GM21619 (cell line): Measurements from ENCODE around the gene SLFN14.
"Not testable (repeated sequence)": the region's sequence is repeated elsewhere in the genome, so short reads cannot be mapped to it uniquely, and the experiment has no call there.

Experiments used
- ATAC-seq: cut with Tn5 transposase; IDR thresholded peaks from one replicate; pipeline ENCODE4 v1.9.1; 2021; ENCODE audit not compliant: unreplicated experiment

SLFN14 gene

GRCh38 chr17:35559495-35560210, 966 bp downstream of the SLFN14 start:
- no peak for ATAC-seq

DNA sequence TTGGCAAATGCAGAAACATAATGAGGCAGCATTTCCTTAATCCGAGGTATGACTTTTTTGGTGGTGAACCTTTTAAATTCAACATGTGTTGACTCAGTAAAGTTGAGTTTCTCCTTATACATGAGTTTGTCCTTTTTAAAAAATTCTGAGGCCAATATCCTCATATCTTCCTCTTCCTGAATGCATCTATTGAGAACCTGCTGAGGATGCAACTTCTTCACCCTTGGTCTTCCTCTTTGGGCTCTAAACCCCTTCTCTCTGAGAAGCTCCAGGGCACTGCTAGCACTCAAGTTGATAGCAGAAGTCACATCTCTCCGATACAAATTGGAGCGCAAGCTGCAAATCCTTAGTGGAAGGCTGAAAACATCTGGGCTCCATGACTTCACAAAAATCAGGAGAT, 3.3 kb downstream of the SLFN14 start:
- no peak for ATAC-seq

DNA sequence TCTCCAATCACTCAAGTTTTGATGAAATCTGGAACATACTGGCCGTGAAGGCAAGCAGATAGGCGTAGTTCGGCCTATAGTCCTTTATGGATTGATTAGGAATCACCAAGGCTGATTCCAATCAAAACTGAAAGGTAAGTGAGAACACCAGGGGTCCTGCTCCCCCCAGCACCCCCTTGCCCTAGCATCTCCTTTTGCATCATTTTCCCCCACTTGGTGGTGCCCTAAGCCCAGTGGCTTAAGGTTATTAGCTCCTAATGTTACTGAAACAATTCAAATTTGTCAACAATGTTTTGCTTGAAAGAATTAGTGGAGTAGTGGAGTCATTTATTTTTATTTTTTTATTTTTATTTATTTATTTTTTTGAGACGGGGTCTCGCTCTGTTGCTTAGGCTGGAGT, 4.9 kb downstream of the SLFN14 start:
- no peak for ATAC-seq

DNA sequence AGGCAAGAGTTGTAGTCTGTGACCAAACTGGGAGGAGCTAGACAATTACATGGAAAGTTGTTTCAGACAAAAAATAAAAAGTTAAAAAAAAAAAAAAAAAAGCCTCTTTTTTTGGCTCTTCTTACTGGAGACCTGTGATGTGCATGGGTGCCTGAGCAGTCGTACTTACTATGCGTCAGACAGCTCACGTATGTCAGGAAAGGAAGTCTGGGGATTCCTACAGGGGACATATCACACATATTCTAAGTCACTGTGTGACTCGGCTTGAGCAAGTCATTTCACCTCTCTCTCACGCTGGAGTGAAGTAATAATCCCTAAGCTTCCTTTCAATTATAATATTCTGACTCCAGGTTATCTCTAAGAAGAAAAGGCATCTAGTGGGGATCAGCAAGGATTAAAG, 6.0 kb downstream of the SLFN14 start:
- ATAC-seq: no peak

- ATAC-seq: no peak
Measured at GRCh38 chr17:35553310-35553709, 7.3 kb downstream of the SLFN14 start.

- no peak for ATAC-seq
Measured at GRCh38 chr17:35548978-35549377, 11.6 kb downstream of the SLFN14 start.

GRCh38 chr17:35548208-35548810, 12.3 kb downstream of the SLFN14 start:
- ATAC-seq: no peak

GRCh38 chr17:35546487-35546886, 14.1 kb downstream of the SLFN14 start:
- no peak for ATAC-seq

DNA sequence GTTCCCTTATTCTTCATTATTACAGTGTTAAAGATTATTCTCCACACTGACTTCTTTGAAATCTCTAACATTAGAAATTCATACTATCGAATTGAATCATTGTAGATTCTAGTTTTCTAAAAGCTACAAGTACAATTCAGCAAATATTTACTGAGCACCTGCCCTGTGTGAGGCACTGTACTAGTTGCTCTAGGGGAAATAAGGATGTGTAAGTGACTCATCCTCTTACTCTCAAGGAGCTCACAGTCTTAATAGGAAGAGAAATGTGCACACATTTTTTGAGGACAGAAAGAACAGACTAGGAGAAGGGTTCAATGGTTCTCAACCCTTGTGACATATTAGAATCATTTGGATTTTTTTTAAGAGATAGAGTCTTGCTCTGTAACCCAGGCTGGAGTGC, 15.5 kb downstream of the SLFN14 start:
- ATAC-seq: no peak

DNA sequence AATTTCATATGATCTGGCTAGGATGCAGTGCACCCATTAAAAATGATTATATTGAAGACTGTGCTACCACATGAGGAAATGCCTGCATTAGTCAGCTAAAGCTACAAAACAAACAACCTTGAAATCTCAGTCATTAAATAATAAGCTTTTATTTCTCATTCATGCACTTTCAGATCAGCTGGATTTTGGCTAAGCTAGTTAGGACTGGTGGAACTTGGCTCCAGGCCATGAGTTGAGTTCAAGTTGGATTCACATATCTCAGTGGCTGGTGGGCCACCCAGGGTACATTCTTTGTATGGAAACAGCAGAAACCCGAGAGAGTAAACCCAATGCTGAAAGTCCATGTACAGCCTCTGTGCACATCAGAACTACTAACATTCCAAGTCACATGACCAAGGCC, 16.8 kb downstream of the SLFN14 start:
- ATAC-seq: no peak

- no peak for ATAC-seq
Measured at GRCh38 chr17:35542990-35543389, 17.6 kb downstream of the SLFN14 start.

DNA sequence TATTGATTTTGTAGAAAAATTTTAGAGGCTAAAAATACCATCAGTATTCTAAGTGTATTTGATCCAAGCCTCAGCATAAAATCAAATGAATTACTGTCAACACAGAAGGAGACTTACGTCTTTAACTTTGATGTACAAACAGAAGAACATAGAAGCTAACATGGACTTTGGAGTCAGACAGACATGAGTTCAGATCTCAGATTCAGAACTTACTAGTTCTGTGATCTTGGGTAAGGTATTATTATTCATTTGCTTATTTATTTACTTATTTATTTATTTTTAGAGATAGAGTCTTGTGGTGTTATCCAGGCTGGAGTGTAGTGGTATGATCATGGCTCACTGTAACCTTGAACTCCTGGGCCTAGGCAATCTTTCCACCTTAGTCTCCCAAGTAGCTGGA, 19.2 kb downstream of the SLFN14 start:
- no peak for ATAC-seq

GRCh38 chr17:35540589-35541404, 19.8 kb downstream of the SLFN14 start:
- no peak for ATAC-seq

GRCh38 chr17:35539659-35540026, 21.0 kb downstream of the SLFN14 start:
- ATAC-seq: no peak

DNA sequence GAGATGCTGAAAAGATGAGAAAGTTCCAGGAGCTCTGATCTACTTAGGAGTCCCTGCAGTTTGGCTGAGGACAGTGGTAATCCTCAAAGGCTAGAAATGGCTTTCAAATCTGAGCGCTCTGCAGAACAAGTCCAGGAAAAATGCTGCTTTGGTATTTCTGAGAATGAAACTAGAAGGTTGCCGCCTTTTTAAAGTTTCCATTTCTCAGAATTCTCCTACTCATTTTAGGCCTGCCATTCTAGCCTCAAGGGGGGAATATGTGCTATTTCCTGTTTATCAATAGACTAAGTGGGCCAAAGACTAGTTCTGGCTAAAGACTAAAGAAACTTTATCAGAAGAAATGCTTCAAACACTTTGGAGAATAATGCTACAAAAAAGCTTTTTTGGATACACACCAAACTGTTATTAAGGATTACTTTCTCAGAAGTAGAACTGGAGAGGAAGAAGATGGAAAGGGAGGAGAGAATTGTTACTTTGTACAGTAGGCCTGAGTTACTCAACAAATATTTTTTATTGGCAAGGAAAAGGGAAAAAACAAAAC, 22.9 kb downstream of the SLFN14 start, which contains the start of gene SLFN12L:
Gene SLFN12L (minus strand): TSS at position 78 of the 541 bp plus-strand sequence. CDS start 15,314 bp downstream, outside the sequence.
- peak; percentile 36 for ATAC-seq

- no peak for ATAC-seq
Measured at GRCh38 chr17:35536664-35537171, 23.9 kb downstream of the SLFN14 start.

- not testable (repeated sequence) for ATAC-seq
Measured at GRCh38 chr17:35535406-35535805, 25.2 kb downstream of the SLFN14 start.

GRCh38 chr17:35534576-35535093, 26.0 kb downstream of the SLFN14 start:
- no peak for ATAC-seq

GRCh38 chr17:35531160-35531559, 29.5 kb downstream of the SLFN14 start:
- no peak for ATAC-seq

DNA sequence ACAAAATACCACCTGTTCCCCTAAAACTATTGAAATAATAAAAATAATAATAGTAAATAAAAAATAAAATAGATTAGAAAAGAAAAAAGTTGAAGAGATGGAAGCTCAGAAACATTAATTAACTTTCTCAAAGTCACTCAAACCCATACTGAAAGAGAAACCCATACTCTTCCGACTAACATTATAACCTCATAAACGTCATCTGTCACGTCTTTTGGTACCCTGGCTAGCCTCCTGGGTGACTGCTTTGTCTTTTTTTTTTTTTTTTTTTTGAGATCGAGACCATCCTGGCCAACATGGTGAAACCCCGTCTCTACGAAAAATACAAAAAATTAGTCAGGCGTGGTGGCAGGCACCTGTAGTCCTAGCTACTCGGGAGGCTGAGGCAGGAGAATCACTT, 30.8 kb downstream of the SLFN14 start:
- ATAC-seq: no peak

DNA sequence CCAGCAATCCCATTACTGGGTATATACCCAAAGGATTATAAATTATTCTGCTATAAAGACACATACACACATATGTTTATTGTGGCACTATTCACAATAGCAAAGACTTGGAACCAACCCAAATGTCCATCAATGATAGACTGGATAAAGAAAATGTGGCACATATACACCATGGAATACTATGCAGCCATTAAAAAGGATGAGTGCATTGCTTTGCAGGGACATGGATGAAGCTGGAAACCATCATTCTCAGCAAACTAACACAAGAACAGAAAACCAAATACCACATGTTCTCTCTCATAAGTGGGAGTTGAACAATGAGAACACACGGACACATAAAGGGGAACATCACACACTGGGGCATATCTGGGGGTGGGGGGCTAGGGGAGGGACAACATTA, 31.3 kb downstream of the SLFN14 start:
- ATAC-seq: not testable (repeated sequence)
